K562 treated with DMSO at 1 percent for 12 hours (cell line): ENCODE data around the gene SEPHS2. TPM values are rescaled to one million over a fixed set of nuclear protein-coding genes. Genes with fewer than 3 reads are reported as not detected.

Experiments used
- total RNA-seq: library from RNA; unstranded; fragments of 300-600 nt; gene quantifications from 2 replicates; pipeline ENCODE4 v1.2.3, GENCODE V29; 2022; ENCODE audit not compliant: insufficient read depth

The SEPHS2 gene, protein sequence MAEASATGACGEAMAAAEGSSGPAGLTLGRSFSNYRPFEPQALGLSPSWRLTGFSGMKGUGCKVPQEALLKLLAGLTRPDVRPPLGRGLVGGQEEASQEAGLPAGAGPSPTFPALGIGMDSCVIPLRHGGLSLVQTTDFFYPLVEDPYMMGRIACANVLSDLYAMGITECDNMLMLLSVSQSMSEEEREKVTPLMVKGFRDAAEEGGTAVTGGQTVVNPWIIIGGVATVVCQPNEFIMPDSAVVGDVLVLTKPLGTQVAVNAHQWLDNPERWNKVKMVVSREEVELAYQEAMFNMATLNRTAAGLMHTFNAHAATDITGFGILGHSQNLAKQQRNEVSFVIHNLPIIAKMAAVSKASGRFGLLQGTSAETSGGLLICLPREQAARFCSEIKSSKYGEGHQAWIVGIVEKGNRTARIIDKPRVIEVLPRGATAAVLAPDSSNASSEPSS
- 57.8 and 99.0 TPM in 2 replicates for total RNA-seq

DNA sequence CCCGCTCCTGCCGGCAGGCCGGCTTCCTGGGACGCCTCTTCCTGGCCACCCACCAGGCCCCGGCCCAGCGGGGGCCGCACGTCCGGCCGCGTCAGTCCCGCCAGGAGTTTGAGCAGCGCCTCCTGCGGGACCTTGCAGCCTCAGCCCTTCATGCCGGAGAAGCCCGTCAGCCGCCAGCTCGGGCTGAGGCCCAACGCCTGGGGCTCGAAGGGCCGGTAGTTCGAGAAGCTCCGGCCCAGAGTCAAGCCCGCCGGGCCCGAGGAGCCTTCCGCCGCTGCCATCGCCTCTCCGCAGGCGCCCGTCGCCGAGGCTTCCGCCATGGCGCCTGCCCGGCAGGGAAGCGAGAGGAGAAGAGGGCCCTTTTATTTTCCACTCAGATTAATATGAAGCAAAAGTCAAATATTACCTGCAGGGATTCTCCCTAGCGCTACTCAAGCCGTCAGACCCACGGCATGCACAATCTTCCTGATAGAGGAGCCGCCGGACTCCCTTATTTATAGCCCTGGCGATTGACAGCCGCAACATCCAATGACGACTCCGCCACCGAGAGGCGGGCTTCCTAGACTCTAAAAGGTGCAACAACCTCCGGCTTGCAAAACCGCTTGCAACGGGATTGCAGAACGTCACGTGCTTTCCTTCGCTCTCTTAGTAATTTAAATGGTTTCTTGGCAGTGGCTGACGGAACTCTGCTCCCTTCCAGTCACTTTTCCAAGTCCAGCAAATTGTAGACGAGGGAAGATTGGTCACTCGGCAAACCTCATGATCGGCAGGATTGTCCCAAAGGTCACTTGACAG, at the start of gene SEPHS2:
SEPHS2 (minus strand) TSS at position 467 of the 795 bp plus-strand sequence; CDS start at position 320, 147 bp downstream.

GRCh38 chr16:30472328-30472942, 26.8 kb upstream of the SEPHS2 start, which contains the start of gene ITGAL:
TSS of gene ITGAL (plus strand) at chr16:30472742. CDS start at chr16:30472838, 96 bp downstream.

GRCh38 chr16:30429678-30430427, 15.8 kb downstream of the SEPHS2 start, which contains the start of gene DCTPP1:
TSS of gene DCTPP1 (minus strand) at chr16:30430030. CDS start at chr16:30429980, 50 bp downstream.

GRCh38 chr16:30407102-30407803, 38.4 kb downstream of the SEPHS2 start, which contains the start of gene ZNF771:
TSS of gene ZNF771 (plus strand) at chr16:30407606. CDS start at chr16:30408054, 448 bp downstream.

GRCh38 chr16:30395155-30395991, 50.3 kb downstream of the SEPHS2 start, which contains the start of gene ZNF48:
TSS of gene ZNF48 (plus strand) at chr16:30395420. CDS start at chr16:30395795, 375 bp downstream.

Other genes starting within 250 kb of the SEPHS2 start
- 2.1 and 5.5 TPM in 2 replicates for gene SULT1A3, start 246.6 kb downstream of the SEPHS2 start, total RNA-seq
- 1.3 TPM in 1 of 2 replicates, not detected in the other for gene NPIPB13, start 197.4 kb downstream of the SEPHS2 start, total RNA-seq
- gene CD2BP2, start 90.6 kb downstream of the SEPHS2 start, total RNA-seq = 27.5 and 38.1 TPM in 2 replicates
- 48.7 and 64.0 TPM in 2 replicates for gene TBC1D10B, start 75.4 kb downstream of the SEPHS2 start, total RNA-seq
- gene MYL11, start 71.1 kb downstream of the SEPHS2 start, total RNA-seq = not detected in 2 replicates
- gene SEPTIN1, start 63.3 kb downstream of the SEPHS2 start, total RNA-seq = 1.9 and 3.5 TPM in 2 replicates
- gene ZNF48, start 50.5 kb downstream of the SEPHS2 start, total RNA-seq = 8.8 and 9.4 TPM in 2 replicates
- gene ZNF771, start 38.3 kb downstream of the SEPHS2 start, total RNA-seq = 14.6 and 19.6 TPM in 2 replicates
- 46.3 and 71.8 TPM in 2 replicates for gene DCTPP1, start 15.8 kb downstream of the SEPHS2 start, total RNA-seq
- 0.15 TPM in 1 of 2 replicates, not detected in the other for gene ITGAL, start 26.9 kb upstream of the SEPHS2 start, total RNA-seq
- 56.9 and 67.2 TPM in 2 replicates for gene ZNF768, start 80.7 kb upstream of the SEPHS2 start, total RNA-seq
- gene ZNF747, start 89.0 kb upstream of the SEPHS2 start, total RNA-seq = 1.8 and 3.8 TPM in 2 replicates
- 7.4 and 9.7 TPM in 2 replicates for gene ZNF764, start 112.5 kb upstream of the SEPHS2 start, total RNA-seq
- gene ZNF688, start 125.8 kb upstream of the SEPHS2 start, total RNA-seq = 10.1 and 13.2 TPM in 2 replicates
- 2.3 and 6.7 TPM in 2 replicates for gene ZNF785, start 139.8 kb upstream of the SEPHS2 start, total RNA-seq
- 6.9 and 13.4 TPM in 2 replicates for gene ZNF689, start 164.5 kb upstream of the SEPHS2 start, total RNA-seq
- 61.1 and 69.1 TPM in 2 replicates for gene PRR14, start 205.1 kb upstream of the SEPHS2 start, total RNA-seq
- gene FBRS, start 212.6 kb upstream of the SEPHS2 start, total RNA-seq = 26.4 and 62.6 TPM in 2 replicates